Activated CD8-positive, alpha-beta T cell treated with anti-CD3 and anti-CD28 coated beads for 36 hours (primary cell): Measurements from ENCODE around the gene EDEM1. TPM values are rescaled to one million over a fixed set of nuclear protein-coding genes. Genes with fewer than 3 reads are reported as not detected.

Source experiments
- ATAC-seq: fragments of 200-7000 bp; cut with Tn5 transposase; one replicate; pipeline ENCODE4 v1.10.0; 2021; ENCODE audit warnings: mild to moderate bottlenecking, moderate library complexity
- CTCF ChIA-PET: fragments of 350-600 bp; sonication (Branson Sonifier 250); formaldehyde crosslinking; loops from one replicate; lab custom pipeline; 2021; ENCODE audit warnings: antibody characterized with exemption; lab: Charles Lee
- POLR2A ChIA-PET: fragments of 350-600 bp; sonication (Branson Sonifier 250); formaldehyde crosslinking; loops from one replicate; lab custom pipeline; 2021; ENCODE audit warnings: antibody characterized with exemption; lab: Charles Lee
- DNase-seq: peaks from one replicate; pipeline ENCODE4 v3.0.0-alpha.2; 2020
- H3K27ac Mint-ChIP-seq: one replicate; pipeline ENCODE4 v1.8.0; 2021; ENCODE audit warnings: mild to moderate bottlenecking, mixed read lengths
- H3K27me3 Mint-ChIP-seq: one replicate; pipeline ENCODE4 v1.8.0; 2021; ENCODE audit warnings: mixed read lengths
- H3K36me3 Mint-ChIP-seq: one replicate; pipeline ENCODE4 v1.8.0; 2021; ENCODE audit warnings: low read depth, mixed read lengths
- H3K4me1 Mint-ChIP-seq: one replicate; pipeline ENCODE4 v1.8.0; 2021; ENCODE audit warnings: low read depth, mixed read lengths
- H3K4me3 Mint-ChIP-seq: one replicate; pipeline ENCODE4 v1.8.0; 2021; ENCODE audit warnings: mild to moderate bottlenecking, moderate library complexity, mixed read lengths
- H3K9me3 Mint-ChIP-seq: one replicate; pipeline ENCODE4 v1.8.0; 2021; ENCODE audit warnings: mixed read lengths
- CTCF ChIP-seq: fragments of 200-600 bp; IDR thresholded peaks from one replicate; pipeline ENCODE4 v1.8.0; 2022; ENCODE audit warnings: antibody characterized with exemption, mild to moderate bottlenecking
- intact Hi-C: fragments of 100-400 bp; cut with micrococcal nuclease; formaldehyde crosslinking; loops from one replicate; pipeline ENCODE4 v1.10.0; 2022
- total RNA-seq, 2 experiments: library from RNA; stranded (reverse); gene quantifications; one replicate each; pipeline ENCODE4 v1.2.3, GENCODE V29; 2021

Gene EDEM1
- total RNA-seq, 2 experiments from 2014 or later = 156 to 159 TPM

DNA sequence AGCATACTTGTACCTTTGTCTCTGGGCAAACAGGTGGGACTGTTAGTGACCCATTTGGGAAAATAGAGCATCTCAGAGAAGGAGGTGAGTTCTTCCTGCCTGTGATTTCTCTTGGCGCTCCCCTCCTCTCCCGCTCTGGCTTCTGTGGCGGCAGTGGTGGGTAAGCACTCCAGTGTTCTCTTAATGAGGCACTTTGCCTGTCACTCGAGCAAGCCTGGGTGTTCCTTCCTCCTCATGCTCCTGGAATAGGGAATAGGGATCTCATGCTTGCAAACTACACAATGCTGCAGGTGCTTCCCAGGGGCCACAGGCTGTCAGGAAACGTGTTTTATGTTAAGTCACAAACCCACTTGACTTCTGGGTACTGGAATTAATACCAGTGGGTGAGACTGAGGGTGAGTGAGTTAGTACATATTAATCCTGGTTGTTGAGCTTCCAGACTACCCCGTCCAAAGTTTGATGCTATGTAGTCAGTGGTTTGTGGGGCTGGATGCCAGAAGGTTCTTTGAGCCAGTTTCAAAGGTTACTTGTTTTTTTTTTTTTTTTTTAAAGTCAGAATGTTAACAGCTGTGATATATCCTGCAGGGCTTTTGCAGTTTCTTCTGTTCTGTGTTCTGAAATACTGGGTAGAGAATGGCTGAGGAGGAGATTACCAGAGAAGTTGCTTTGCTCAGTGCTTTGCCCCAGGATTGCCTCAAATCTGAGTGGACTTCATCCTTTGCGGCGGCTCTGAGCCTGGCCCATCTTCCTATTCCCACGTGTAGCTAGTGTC, 30.5 kb downstream of the EDEM1 start:
- no peak for ATAC-seq
- H3K4me1 Mint-ChIP-seq = peaks cover 16% of the 10 kb centered on the region
- H3K4me3 Mint-ChIP-seq = no peak overlapping the region
- ChIA-PET POLR2A (interaction anchor here (1.2 kb wide), 1 partner anchor 12 kb away, joined by 5 read pairs; no protein-coding TSS in a partner anchor), CTCF (no interaction called here)
- peak overlapping the region; percentile 12 for H3K27ac Mint-ChIP-seq
- H3K36me3 Mint-ChIP-seq = peaks cover 60% of the 10 kb centered on the region
- no peaks in the 10 kb centered on the region for H3K27me3 Mint-ChIP-seq
- TF ChIP-seq CTCF = no peak
- intact Hi-C loops = no loop called here
- no peak for DNase-seq
- H3K9me3 Mint-ChIP-seq = no peaks in the 10 kb centered on the region

- ChIA-PET CTCF (no interaction called here), POLR2A (interaction anchor here (1.2 kb wide), 1 partner anchor 13 kb away, joined by 5 read pairs; no protein-coding TSS in a partner anchor)
- TF ChIP-seq CTCF = no peak
- DNase-seq = no peak
- H3K4me1 Mint-ChIP-seq = peaks cover 16% of the 10 kb centered on the region
- H3K9me3 Mint-ChIP-seq = no peaks in the 10 kb centered on the region
- no peaks in the 10 kb centered on the region for H3K27me3 Mint-ChIP-seq
- intact Hi-C loops = no loop called here
- no peak for ATAC-seq
- no peak overlapping the region for H3K4me3 Mint-ChIP-seq
- H3K27ac Mint-ChIP-seq = no peak overlapping the region
- H3K36me3 Mint-ChIP-seq = peaks cover 52% of the 10 kb centered on the region
These were observed 31.3 kb downstream of the EDEM1 start for GRCh38 chr3:5218815-5219214.

DNA sequence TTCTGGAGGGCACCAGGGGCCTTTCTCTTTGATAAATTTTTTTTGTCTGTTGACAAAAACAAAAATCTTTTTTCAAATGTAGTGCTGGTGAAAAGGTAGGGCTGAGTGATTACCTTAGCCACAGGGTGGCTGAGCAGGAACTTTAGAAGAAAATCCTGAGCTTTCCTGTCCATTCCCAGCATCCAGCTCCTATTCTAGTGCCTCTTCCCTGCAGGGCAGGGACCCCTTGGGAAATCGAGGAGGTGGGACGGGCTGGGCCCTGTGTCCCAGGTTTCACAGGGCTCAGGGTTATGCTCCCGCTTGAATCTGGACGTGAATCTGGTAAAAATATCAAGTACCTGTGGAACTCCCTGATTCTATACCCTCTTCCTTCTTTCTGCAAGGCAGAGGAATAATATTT, 31.7 kb downstream of the EDEM1 start:
- intact Hi-C loops = no loop called here
- Mint-ChIP-seq H3K4me3 (no peak overlapping the region), H3K9me3 (no peaks in the 10 kb centered on the region), H3K27ac (no peak overlapping the region), H3K4me1 (peaks cover 16% of the 10 kb centered on the region), H3K36me3 (peaks cover 49% of the 10 kb centered on the region), H3K27me3 (no peaks in the 10 kb centered on the region)
- ChIA-PET CTCF (no interaction called here), POLR2A (interaction anchor here (0.7 to 1.5 kb wide), 2 partner anchors 17 to 30 kb away, joined by 3 to 4 read pairs; no protein-coding TSS in a partner anchor)
- DNase-seq = no peak
- no peak for ATAC-seq
- no peak for TF ChIP-seq CTCF

DNA sequence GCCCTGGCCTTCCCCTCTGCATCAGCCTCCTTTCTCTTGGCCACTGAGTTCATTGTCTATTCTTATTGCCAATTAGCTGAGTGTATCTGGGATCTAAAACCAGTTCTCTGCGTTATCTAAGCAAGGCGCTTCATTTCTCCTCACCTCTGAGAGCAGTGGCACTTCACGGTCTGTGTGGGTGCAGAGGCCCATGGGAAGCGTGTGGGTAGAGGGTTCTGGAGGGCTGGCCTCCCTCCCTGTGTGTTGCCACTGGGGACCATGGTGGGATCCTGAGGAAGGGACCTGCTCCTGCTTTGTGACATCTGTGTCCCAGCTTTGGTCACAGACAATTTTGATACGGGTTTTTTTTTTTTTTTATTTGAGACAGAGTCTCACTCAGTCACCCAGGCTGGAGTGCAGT, 32.7 kb downstream of the EDEM1 start:
- ATAC-seq = peak; percentile 31
- CTCF ChIA-PET = no interaction called here
- Mint-ChIP-seq H3K9me3 (no peaks in the 10 kb centered on the region), H3K4me1 (peaks cover 12% of the 10 kb centered on the region), H3K27me3 (no peaks in the 10 kb centered on the region), H3K36me3 (peaks cover 39% of the 10 kb centered on the region), H3K4me3 (no peak overlapping the region), H3K27ac (peak overlapping the region; percentile 50)
- TF ChIP-seq CTCF = no peak
- intact Hi-C loops = no loop called here
- DNase-seq = no peak
- POLR2A ChIA-PET = interaction anchor here (1.5 kb wide), 1 partner anchor 31 kb away, joined by 4 read pairs; no protein-coding TSS in a partner anchor
